GM12864 (cell line): ENCODE measurements around the gene CHRM1.

Source experiments
- DNase-seq: peaks from one replicate; pipeline ENCODE4 v3.0.0-alpha.2; 2011; ENCODE audit warnings: low read depth
- H3K4me3 ChIP-seq: 2 replicates; pipeline ENCODE4 v1.5.1; 2011; ENCODE audit warnings: mild to moderate bottlenecking, low read depth, low read length, control low read depth
- CTCF ChIP-seq: IDR thresholded peaks from 2 replicates; pipeline ENCODE4 v1.5.1; 2011; ENCODE audit warnings: low read depth, mild to moderate bottlenecking, moderate library complexity, low read length, control low read depth, inconsistent platforms; ENCODE audit errors: missing control alignments

Gene CHRM1

GRCh38 chr11:62889484-62890437 is 31.4 kb downstream of the CHRM1 start:
- no peak for TF ChIP-seq CTCF
- DNase-seq: no peak
- no peak overlapping the region for H3K4me3 ChIP-seq

DNA sequence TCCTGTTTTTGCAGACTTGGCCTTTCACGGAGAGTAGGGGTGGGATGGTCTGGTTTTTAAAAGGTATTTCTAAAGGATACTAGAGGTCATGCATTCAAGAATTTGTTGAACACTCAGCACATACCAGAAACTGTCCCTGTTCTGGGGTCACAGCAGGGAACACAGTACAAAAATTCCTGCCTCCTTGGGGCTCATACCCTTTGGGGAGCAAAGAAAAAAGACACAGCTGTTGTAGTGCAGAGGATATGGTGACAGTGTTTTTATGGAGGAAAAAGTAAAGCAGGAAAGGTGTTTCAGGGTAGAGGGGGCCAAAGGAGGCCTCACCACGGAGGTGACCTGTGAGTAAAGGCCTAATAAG is 32.1 kb downstream of the CHRM1 start:
- TF ChIP-seq CTCF: no peak

DNA sequence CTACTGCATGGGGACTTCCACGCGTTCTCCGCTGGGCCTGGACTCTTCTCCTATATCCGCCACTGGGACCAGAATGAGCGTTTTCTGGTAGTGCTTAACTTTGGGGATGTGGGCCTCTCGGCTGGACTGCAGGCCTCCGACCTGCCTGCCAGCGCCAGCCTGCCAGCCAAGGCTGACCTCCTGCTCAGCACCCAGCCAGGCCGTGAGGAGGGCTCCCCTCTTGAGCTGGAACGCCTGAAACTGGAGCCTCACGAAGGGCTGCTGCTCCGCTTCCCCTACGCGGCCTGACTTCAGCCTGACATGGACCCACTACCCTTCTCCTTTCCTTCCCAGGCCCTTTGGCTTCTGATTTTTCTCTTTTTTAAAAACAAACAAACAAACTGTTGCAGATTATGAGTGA is 32.8 kb downstream of the CHRM1 start:
- no peak for DNase-seq
- TF ChIP-seq CTCF: no peak
- H3K4me3 ChIP-seq: no peak overlapping the region

More for the DNA sequence above, 32.1 kb downstream of the CHRM1 start:
- no peak overlapping the region for H3K4me3 ChIP-seq
- DNase-seq: no peak

DNA sequence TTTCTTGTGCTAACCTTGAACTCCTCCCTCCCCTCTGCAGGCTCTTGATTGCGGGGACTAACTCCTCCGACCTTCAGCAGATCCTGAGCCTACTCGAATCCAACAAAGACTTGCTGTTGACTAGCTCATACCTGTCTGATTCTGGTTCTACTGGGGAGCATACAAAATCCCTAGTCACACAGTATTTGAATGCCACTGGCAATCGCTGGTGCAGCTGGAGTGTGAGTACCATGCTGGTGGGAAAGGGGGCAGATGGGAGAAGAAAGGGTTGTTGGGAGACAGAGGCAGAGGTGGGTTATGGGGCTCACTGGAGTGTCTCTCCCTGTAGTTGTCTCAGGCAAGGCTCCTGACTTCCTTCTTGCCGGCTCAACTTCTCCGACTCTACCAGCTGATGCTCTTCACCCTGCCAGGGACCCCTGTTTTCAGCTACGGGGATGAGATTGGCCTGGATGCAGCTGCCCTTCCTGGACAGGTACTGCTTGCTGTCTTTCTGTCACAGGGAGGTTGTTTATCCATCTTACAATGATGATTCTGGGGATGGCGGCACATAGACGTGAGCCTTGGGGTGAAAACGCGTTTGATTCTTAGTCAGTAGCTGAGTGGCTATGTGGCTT is 35.9 kb downstream of the CHRM1 start:
- TF ChIP-seq CTCF: no peak
- H3K4me3 ChIP-seq: no peak overlapping the region
- DNase-seq: no peak

DNA sequence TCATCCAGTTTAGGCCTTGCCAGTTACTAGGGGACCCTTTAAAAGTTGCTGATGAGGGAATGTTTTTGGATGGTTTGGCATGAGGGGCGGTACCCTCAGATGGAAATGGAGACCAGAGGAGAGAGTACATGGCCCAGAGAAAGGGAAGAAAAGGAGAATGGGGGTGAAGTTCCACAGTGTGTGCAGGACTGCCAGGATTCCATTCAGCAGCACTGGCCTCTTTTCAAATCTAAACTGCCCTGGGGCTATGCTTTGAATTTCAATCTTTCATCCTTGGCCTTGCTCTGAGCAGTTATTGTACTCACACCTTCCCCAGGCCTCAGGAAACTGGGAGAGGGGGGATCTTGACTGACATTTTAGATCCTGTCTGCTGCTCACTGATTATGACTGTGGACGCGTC is 37.5 kb downstream of the CHRM1 start:
- no peak overlapping the region for H3K4me3 ChIP-seq

GRCh38 chr11:62882788-62883501 is 38.2 kb downstream of the CHRM1 start:
- peak overlapping the region; percentile 87; the same call in 1 of the 2 replicates for H3K4me3 ChIP-seq
- no peak for DNase-seq
- TF ChIP-seq CTCF: no peak

More for the DNA sequence above, 37.5 kb downstream of the CHRM1 start:
- no peak for TF ChIP-seq CTCF
- no peak for DNase-seq
